Left ventricle myocardium inferior (tissue), 1 donor: ENCODE measurements around the gene PLCB1. TPM values are rescaled to one million over a fixed set of nuclear protein-coding genes. Genes with fewer than 3 reads are reported as not detected.
"Not testable (repeated sequence)": the region's sequence is repeated elsewhere in the genome, so short reads cannot be mapped to it uniquely, and the experiment has no call there.

ENCODE experiments used
- DNase-seq: peaks from one replicate; pipeline ENCODE4 v3.0.0-alpha.2; 2020
- H3K27ac ChIP-seq: fragments of 200-600 bp; replicated peaks from 2 replicates; pipeline ENCODE4 v1.8.0; 2021
- H3K27me3 ChIP-seq: fragments of 200-600 bp; 2 replicates; pipeline ENCODE4 v1.8.0; 2021; ENCODE audit warnings: low read depth
- H3K36me3 ChIP-seq: fragments of 200-600 bp; 2 replicates; pipeline ENCODE4 v1.8.0; 2021
- H3K4me1 ChIP-seq: fragments of 200-600 bp; 2 replicates; pipeline ENCODE4 v1.8.0; 2021
- H3K4me3 ChIP-seq: fragments of 200-600 bp; 2 replicates; pipeline ENCODE4 v1.8.0; 2021; ENCODE audit warnings: mild to moderate bottlenecking, moderate library complexity
- H3K9me3 ChIP-seq: fragments of 200-600 bp; replicated peaks from 2 replicates; pipeline ENCODE4 v1.8.0; 2021
- intact Hi-C: fragments of 100-400 bp; cut with micrococcal nuclease; formaldehyde crosslinking; loops from one replicate; pipeline ENCODE4 v1.11.0; 2022
- total RNA-seq: library from RNA; stranded (reverse); fragmentation: NEBNext Ultra II Directional; extraction: Animal tissue kit (Norgen Biotek cat#: 25700); gene quantifications from one replicate; pipeline ENCODE4 v1.2.1, GENCODE V29; 2021
- TF ChIP-seq, protein P1 (sequence below): fragments of 200-600 bp; IDR thresholded peaks from 2 replicates; pipeline ENCODE4 v1.8.0; 2021; ENCODE audit warnings: antibody characterized with exemption, mild to moderate bottlenecking, borderline replicate concordance
- donor health status: DM: no; HTN: yes; CAD: no; lungs with severe emphysema.

The PLCB1 gene
- total RNA-seq, 1 donor from 2014 or later = 6.0 TPM

DNA sequence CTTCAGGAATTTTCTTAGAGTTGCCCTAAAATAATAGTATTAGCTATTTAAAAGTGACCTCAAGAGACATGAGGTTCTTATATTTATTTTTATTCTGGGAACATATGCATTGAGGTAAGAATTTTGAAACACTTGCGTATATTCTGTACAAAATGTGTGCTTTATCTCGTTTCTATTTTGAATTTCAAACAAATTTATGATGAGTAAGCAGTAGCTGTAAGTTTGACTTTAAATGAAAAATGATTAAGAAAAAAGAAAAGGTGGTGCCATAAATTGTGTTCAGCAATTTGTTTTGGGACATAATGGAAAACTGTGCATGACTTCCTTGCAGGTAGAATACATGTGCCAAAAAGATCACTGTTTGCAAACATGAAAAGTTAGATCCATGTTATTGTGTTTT, 503.8 kb downstream of the PLCB1 start:
- intact Hi-C loops = no loop called here
- H3K9me3 ChIP-seq = no peaks in the 10 kb centered on the region

GRCh38 chr20:8639112-8639778, 507.2 kb downstream of the PLCB1 start:
- Histone ChIP-seq H3K4me3 (no peak overlapping the region), H3K27me3 (no peaks in the 10 kb centered on the region), H3K36me3 (no peaks in the 10 kb centered on the region), H3K27ac (no peak overlapping the region), H3K9me3 (no peaks in the 10 kb centered on the region), H3K4me1 (no peaks in the 10 kb centered on the region)
- DNase-seq = no peak
- intact Hi-C loops = no loop called here
- TF ChIP-seq, protein P1, sequence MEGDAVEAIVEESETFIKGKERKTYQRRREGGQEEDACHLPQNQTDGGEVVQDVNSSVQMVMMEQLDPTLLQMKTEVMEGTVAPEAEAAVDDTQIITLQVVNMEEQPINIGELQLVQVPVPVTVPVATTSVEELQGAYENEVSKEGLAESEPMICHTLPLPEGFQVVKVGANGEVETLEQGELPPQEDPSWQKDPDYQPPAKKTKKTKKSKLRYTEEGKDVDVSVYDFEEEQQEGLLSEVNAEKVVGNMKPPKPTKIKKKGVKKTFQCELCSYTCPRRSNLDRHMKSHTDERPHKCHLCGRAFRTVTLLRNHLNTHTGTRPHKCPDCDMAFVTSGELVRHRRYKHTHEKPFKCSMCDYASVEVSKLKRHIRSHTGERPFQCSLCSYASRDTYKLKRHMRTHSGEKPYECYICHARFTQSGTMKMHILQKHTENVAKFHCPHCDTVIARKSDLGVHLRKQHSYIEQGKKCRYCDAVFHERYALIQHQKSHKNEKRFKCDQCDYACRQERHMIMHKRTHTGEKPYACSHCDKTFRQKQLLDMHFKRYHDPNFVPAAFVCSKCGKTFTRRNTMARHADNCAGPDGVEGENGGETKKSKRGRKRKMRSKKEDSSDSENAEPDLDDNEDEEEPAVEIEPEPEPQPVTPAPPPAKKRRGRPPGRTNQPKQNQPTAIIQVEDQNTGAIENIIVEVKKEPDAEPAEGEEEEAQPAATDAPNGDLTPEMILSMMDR = no peak

More for the DNA sequence above, 503.8 kb downstream of the PLCB1 start:
- no peaks in the 10 kb centered on the region for H3K4me1 ChIP-seq
- no peak for DNase-seq
- TF ChIP-seq, protein P1 = no peak
- H3K4me3 ChIP-seq = no peak overlapping the region
- no peaks in the 10 kb centered on the region for H3K36me3 ChIP-seq
- H3K27me3 ChIP-seq = no peaks in the 10 kb centered on the region
- no peak overlapping the region for H3K27ac ChIP-seq

DNA sequence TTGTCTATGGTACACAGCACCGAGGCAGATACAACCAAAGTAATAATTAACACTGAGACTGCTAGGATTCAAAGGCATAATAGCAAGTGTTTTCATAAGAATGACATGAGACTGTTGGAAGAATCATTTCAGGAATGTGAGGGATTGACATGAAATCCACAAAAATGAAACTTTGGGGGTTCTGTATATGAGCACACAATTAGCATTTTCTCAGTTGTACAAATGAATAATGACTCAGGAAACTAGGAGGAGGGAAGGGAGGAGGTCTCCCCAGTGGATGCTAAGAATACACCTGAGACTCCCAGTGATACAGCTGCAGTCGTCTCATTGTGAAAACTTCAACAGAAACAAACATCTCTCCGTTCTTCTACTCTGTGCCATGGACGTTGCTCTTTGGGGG, 508.4 kb downstream of the PLCB1 start:
- no peaks in the 10 kb centered on the region for H3K9me3 ChIP-seq
- peaks cover 4% of the 10 kb centered on the region for H3K4me1 ChIP-seq
- H3K36me3 ChIP-seq = no peaks in the 10 kb centered on the region
- no peak overlapping the region for H3K27ac ChIP-seq
- intact Hi-C loops = no loop called here
- TF ChIP-seq, protein P1 = no peak
- H3K27me3 ChIP-seq = no peaks in the 10 kb centered on the region
- DNase-seq = no peak
- no peak overlapping the region for H3K4me3 ChIP-seq

GRCh38 chr20:8642247-8642646, 510.2 kb downstream of the PLCB1 start:
- Histone ChIP-seq H3K27me3 (no peaks in the 10 kb centered on the region), H3K4me3 (no peak overlapping the region), H3K4me1 (peaks cover 19% of the 10 kb centered on the region), H3K9me3 (no peaks in the 10 kb centered on the region), H3K36me3 (no peaks in the 10 kb centered on the region), H3K27ac (no peak overlapping the region)
- TF ChIP-seq, protein P1 = no peak
- intact Hi-C loops = no loop called here
- DNase-seq = no peak

GRCh38 chr20:8644468-8644867, 512.4 kb downstream of the PLCB1 start:
- H3K9me3 ChIP-seq, H3K4me3 ChIP-seq, H3K27me3 ChIP-seq, H3K27ac ChIP-seq, intact Hi-C loops, DNase-seq, H3K36me3 ChIP-seq: not testable (repeated sequence)
- H3K4me1 ChIP-seq = peaks cover 34% of the 10 kb centered on the region

DNA sequence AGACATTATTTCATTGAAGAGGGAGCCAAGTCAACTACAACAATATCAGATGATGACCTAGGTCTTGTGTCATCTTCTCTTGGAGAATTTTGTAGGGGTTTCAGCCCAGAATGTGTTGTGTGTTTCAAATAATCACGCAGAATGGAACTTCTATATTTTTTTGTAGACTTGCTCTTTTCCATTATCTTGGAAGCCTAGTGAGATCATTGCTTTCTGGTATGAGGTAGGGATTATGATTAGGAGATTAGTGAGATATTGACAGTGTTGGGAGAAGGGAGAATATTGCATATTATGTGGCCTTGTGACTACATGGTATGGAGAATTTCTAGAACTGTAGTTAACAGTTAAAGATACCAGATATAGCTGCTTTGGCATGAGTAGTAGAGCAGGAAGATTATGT, 513.3 kb downstream of the PLCB1 start:
- no peaks in the 10 kb centered on the region for H3K36me3 ChIP-seq
- TF ChIP-seq, protein P1 = no peak
- no peaks in the 10 kb centered on the region for H3K9me3 ChIP-seq
- H3K27ac ChIP-seq = peak overlapping the region; percentile 79
- no peak overlapping the region for H3K4me3 ChIP-seq
- no peak for DNase-seq
- intact Hi-C loops = no loop called here
- peaks cover 34% of the 10 kb centered on the region for H3K4me1 ChIP-seq
- no peaks in the 10 kb centered on the region for H3K27me3 ChIP-seq
